K562 (cell line): Measurements from ENCODE around the gene PNRC2. TPM values are rescaled to one million over a fixed set of nuclear protein-coding genes. Genes with fewer than 3 reads are reported as not detected.
A peak's percentile ranks its signal among the peaks of the same experiment; 100 is the strongest.

Source experiments
- BCL6 ChIP-seq: fragments of 250-450 bp; sonication (Bioruptor Pico); IDR thresholded peaks from 2 replicates; pipeline ENCODE4 v1.4.0; 2020
- CBFB ChIP-seq: sonication (generic); formaldehyde crosslinking; IDR thresholded peaks from 2 replicates; pipeline ENCODE4 v1.4.0; 2020; ENCODE audit warnings: mild to moderate bottlenecking, missing genetic modification reagents
- CREB3L1 ChIP-seq: fragments of 450-650 bp; IDR thresholded peaks from 2 replicates; pipeline ENCODE4 v1.6.1; 2014; ENCODE audit warnings: low read depth, mild to moderate bottlenecking, moderate library complexity, borderline replicate concordance
- CREM ChIP-seq: IDR thresholded peaks from 2 replicates; pipeline ENCODE4 v1.6.1; 2014; ENCODE audit warnings: antibody characterized with exemption, low read depth
- HIVEP1 ChIP-seq: fragments of 250-450 bp; sonication (Bioruptor Pico); IDR thresholded peaks from 2 replicates; pipeline ENCODE4 v1.4.0; 2020; ENCODE audit warnings: mild to moderate bottlenecking
- MAFG ChIP-seq: fragments of 450-650 bp; conservative IDR thresholded peaks from 2 replicates; pipeline ENCODE4 v1.6.1; 2016; ENCODE audit warnings: missing genetic modification characterization, missing compliant biosample characterization
- NUFIP1 ChIP-seq: fragments of 450-650 bp; IDR thresholded peaks from 2 replicates; pipeline ENCODE4 v1.6.1; 2018; ENCODE audit not compliant: partially characterized antibody
- PTTG1 ChIP-seq: fragments of 450-650 bp; IDR thresholded peaks from 2 replicates; pipeline ENCODE4 v1.6.1; 2016; ENCODE audit warnings: low read depth, mild to moderate bottlenecking, missing genetic modification characterization, missing compliant biosample characterization
- RNF2 ChIP-seq: sonication (generic); IDR thresholded peaks from 2 replicates; pipeline ENCODE4 v1.6.1; 2016
- SRSF9 ChIP-seq: fragments of 200-400 bp; formaldehyde crosslinking; IDR thresholded peaks from 2 replicates; pipeline ENCODE4 v1.6.1; 2017; ENCODE audit warnings: low read depth, low read length, borderline replicate concordance
- TAL1 ChIP-seq: fragments of 450-650 bp; IDR thresholded peaks from 2 replicates; pipeline ENCODE4 v1.6.1; 2016; ENCODE audit warnings: mild to moderate bottlenecking
- USF1 ChIP-seq: sonication (generic); formaldehyde crosslinking; IDR thresholded peaks from 2 replicates; pipeline ENCODE4 v1.9.0; 2022; ENCODE audit warnings: mild to moderate bottlenecking, missing genetic modification reagents
- ZKSCAN1 ChIP-seq: fragments of 150-350 bp; IDR thresholded peaks from 2 replicates; pipeline ENCODE4 v1.6.1; 2016; ENCODE audit warnings: low read depth, low read length
- polyA plus RNA-seq, 8 experiments: library from polyadenylated mRNA; depleted of rRNA in 4 of 8; stranded (reverse) in 5 of 8; unstranded in 3 of 8; fragments of >200 nt; fragmentation: Nextera tagmentation in 2 of 8; fragmentation: Illumina TruSeq in 1 of 8; extraction: Ambion mirVana in 2 of 8; extraction: Trizol in 1 of 8; gene quantifications; 2 replicates each; pipeline versions ENCODE4 v1.2.1 to v1.2.3, GENCODE V29; 2011 to 2014; ENCODE audit warnings: inconsistent platforms in 1 of 8, missing spikeins in 1 of 8
- total RNA-seq, 7 experiments: library from RNA; depleted of rRNA in 6 of 7; stranded (reverse); fragments of >200 nt in 6 of 7; fragmentation: Illumina TruSeq in 2 of 7; extraction: Trizol in 2 of 7; gene quantifications; 2 replicates each; pipeline versions ENCODE4 v1.2.1 to v1.2.3, GENCODE V29; 2011 to 2021; ENCODE audit warnings: low replicate concordance in 1 of 7

The PNRC2 gene
- total and polyA plus RNA-seq, 9 of the 15 experiments (the other 6 are each of a cell fraction or from before 2014, with no cell fraction given): 127 to 303 (median 203) TPM

GRCh38 chr1:23958810-23959460 lies 693 bp upstream of the PNRC2 start (continued):
- TF ChIP-seq SRSF9: no peak
- TF ChIP-seq NUFIP1: no peak
- no peak for TF ChIP-seq BCL6 (CRISPR knock-in tag)
- TF ChIP-seq CBFB (CRISPR knock-in tag): no peak
- no peak for TF ChIP-seq HIVEP1 (CRISPR knock-in tag)
- peak; percentile 86 for TF ChIP-seq CREM
- peak; percentile 5; the same call in 1 of the 2 replicates for TF ChIP-seq CREB3L1
- 0 out of 2 replicates have a peak, but pooled peaks have one; percentile 11 for TF ChIP-seq USF1 (CRISPR knock-in tag)
- TF ChIP-seq MAFG (tag): no peak
- TF ChIP-seq RNF2: peak; percentile 48; the same call in 1 of the 2 replicates
- peak; percentile 7; the same call in 1 of the 2 replicates for TF ChIP-seq TAL1
- TF ChIP-seq PTTG1 (tag): no peak
- TF ChIP-seq ZKSCAN1: 0 out of 2 replicates have a peak, but pooled peaks have one; percentile 40
